IPS-20b (cell line): ENCODE measurements around the gene RYR1.
"Not testable (repeated sequence)": the region's sequence is repeated elsewhere in the genome, so short reads cannot be mapped to it uniquely, and the experiment has no call there.

Experiments
- H3K27ac ChIP-seq: one replicate; pipeline ENCODE4 v1.5.1; 2013; ENCODE audit warnings: low read length
- H3K27me3 ChIP-seq: 2 replicates; pipeline ENCODE4 v1.6.1; 2013; ENCODE audit warnings: mild to moderate bottlenecking, low read length, inconsistent platforms; ENCODE audit not compliant: insufficient read depth
- H3K36me3 ChIP-seq: 2 replicates; pipeline ENCODE4 v1.6.1; 2013; ENCODE audit warnings: low read depth, mild to moderate bottlenecking, inconsistent platforms, low read length, moderate library complexity; ENCODE audit not compliant: insufficient read depth
- H3K4me1 ChIP-seq: 2 replicates; pipeline ENCODE4 v1.6.1; 2013; ENCODE audit warnings: mild to moderate bottlenecking, control low read depth, inconsistent platforms, low read length, moderate library complexity; ENCODE audit not compliant: insufficient read depth
- H3K4me3 ChIP-seq: 2 replicates; pipeline ENCODE4 v1.5.1; 2013; ENCODE audit warnings: mild to moderate bottlenecking, low read length, inconsistent platforms
- H3K9ac ChIP-seq: 2 replicates; pipeline ENCODE4 v1.6.1; 2013; ENCODE audit warnings: low read depth, mild to moderate bottlenecking, inconsistent platforms, low read length, moderate library complexity
- H3K9me3 ChIP-seq: 2 replicates; pipeline ENCODE4 v1.6.1; 2013; ENCODE audit warnings: mild to moderate bottlenecking, low read depth, low read length, inconsistent platforms; ENCODE audit not compliant: insufficient read depth

The RYR1 gene

DNA sequence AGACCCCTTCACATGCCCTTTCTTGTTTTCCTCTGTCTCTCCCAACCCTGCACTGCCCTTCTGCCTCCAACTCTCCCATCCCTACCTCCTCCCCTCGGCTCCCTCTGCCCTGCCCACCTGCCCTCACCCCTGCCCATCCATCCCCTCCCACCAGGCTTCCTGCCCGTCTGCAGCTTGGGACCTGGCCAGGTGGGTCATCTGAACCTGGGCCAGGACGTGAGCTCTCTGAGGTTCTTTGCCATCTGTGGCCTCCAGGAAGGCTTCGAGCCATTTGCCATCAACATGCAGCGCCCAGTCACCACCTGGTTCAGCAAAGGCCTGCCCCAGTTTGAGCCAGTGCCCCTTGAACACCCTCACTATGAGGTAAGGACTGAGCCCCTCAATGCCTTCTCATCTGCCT, 35.7 kb downstream of the RYR1 start:
- no peak overlapping the region for H3K27ac ChIP-seq
- H3K36me3 ChIP-seq: peaks cover 60% of the 10 kb centered on the region
- H3K4me3 ChIP-seq: no peak overlapping the region
- no peaks in the 10 kb centered on the region for H3K9me3 ChIP-seq
- no peak overlapping the region for H3K9ac ChIP-seq
- H3K4me1 ChIP-seq: no peaks in the 10 kb centered on the region
- H3K27me3 ChIP-seq: no peaks in the 10 kb centered on the region

DNA sequence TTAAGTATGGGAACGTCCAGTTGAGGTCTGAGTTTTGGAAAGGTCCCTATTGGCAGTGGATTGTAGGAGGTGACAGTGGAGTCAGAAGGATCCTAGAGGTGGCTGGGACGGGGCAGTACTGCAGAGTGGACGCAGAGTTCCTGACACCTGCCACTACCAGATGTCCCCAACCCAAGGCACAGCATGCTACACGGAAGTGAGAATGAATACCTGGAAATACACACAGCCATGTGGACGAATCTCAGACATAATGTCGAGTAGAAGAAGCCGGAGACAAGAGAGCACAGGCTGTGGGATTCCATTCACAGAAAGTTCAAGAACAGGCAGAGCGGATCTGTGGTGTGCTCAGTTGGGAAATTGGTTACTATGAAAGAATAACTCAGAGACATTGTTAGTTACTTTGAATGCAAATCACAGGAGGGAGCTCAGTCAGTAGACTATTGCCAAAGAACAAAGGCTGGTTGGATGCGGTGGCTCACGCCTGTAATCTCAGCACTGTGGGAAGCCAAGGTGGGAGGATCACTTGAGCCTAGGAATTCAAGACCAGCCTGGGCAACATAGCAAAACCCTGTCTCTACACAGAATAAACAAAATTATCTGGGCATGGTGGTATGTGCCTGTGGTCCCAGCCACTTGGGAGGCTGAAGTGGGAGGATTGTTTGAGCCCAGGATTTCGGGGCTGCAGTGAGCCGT, 37.4 kb downstream of the RYR1 start:
- H3K36me3 ChIP-seq: peaks cover 56% of the 10 kb centered on the region

DNA sequence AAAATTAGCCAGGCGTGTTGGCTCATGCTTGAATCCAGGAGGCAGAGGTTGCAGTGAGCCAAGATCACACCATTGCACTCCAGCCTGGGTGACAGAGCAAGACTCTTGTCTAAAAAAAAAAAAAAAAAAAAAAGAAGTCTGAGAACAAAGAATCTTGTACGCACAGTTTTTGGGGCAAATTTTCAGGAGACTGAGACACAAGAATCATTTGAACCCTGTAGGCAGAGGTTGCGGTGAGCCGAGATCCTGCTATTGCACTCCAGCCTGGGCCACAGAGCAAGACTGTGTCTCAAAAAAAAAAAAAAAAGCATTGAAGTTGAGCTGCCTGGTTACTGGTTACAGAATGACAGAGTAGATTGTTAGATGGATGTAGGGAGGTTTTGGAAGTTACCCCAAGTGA, 39.2 kb downstream of the RYR1 start:
- H3K27me3 ChIP-seq, H3K4me1 ChIP-seq, H3K27ac ChIP-seq, H3K9me3 ChIP-seq, H3K9ac ChIP-seq, H3K4me3 ChIP-seq: not testable (repeated sequence)
- H3K36me3 ChIP-seq: peaks cover 52% of the 10 kb centered on the region

More for the DNA sequence above, 37.4 kb downstream of the RYR1 start:
- Histone ChIP-seq H3K4me1 (no peaks in the 10 kb centered on the region), H3K9me3 (no peaks in the 10 kb centered on the region), H3K4me3 (no peak overlapping the region), H3K27ac (no peak overlapping the region), H3K27me3 (no peaks in the 10 kb centered on the region), H3K9ac (no peak overlapping the region)

DNA sequence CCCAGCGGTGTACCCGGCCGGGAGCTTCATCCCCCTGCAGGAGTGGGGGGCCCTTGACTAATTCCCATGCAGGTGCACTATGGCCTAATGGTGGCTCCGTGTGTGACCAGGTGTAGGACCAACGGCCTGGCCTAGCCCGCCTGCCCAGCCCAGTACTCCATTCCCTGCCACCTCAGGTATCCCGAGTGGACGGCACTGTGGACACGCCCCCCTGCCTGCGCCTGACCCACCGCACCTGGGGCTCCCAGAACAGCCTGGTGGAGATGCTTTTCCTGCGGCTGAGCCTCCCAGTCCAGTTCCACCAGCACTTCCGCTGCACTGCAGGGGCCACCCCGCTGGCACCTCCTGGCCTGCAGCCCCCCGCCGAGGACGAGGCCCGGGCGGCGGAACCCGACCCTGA, 39.7 kb downstream of the RYR1 start:
- Histone ChIP-seq H3K9ac (no peak overlapping the region), H3K36me3 (peaks cover 47% of the 10 kb centered on the region), H3K9me3 (no peaks in the 10 kb centered on the region), H3K27me3 (no peaks in the 10 kb centered on the region), H3K27ac (no peak overlapping the region), H3K4me1 (no peaks in the 10 kb centered on the region), H3K4me3 (no peak overlapping the region)

DNA sequence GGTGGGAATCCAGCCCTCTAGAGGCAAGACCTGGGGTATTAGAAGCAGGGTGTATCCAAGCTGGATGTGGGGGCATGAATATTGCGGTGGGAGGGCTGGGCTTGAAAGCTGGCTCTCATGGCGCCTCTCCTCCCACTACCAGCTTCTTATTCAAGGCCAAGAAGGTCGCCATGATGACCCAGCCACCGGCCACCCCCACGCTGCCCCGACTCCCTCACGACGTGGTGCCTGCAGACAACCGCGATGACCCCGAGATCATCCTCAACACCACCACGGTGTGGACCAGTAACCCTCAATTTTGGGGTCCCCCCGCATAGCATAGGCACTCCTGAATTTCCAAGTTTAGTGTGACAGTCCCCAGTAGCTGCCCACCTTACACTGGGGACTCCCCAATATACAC, 41.7 kb downstream of the RYR1 start:
- Histone ChIP-seq H3K36me3 (peaks cover 40% of the 10 kb centered on the region; the same call in 1 of the 2 replicates), H3K27ac (no peak overlapping the region), H3K4me1 (no peaks in the 10 kb centered on the region), H3K9me3 (no peaks in the 10 kb centered on the region), H3K27me3 (no peaks in the 10 kb centered on the region), H3K9ac (no peak overlapping the region), H3K4me3 (no peak overlapping the region)

DNA sequence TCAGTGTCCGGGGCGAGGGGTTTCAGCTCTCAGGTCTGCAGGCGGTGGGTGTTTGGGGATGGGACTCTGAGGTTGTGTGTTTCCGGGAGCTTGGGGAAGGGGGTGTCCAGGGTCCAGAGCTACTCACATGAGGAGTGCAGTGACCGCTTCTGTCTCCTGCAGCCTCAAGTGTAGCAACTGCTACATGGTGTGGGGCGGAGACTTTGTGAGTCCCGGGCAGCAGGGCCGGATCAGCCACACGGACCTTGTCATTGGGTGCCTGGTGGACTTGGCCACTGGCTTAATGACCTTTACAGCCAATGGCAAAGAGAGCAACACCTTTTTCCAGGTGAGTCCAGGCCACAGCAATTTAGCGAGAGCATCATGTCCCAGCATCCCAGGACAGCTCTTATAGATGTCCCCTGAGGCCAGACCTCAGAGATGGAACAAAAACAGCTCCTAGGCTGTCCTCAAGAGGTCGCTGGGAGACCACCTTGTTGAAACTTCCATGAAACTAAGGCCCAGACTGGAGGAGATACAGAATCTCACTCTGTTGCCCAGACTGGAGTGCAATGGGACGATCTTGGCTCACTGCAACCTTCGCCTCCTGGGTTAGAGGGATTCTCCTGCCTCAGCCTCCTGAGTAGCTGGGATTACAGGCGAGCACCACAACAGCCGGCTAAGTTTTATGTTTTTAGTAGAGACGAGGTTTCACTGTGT, 44.9 kb downstream of the RYR1 start:
- H3K36me3 ChIP-seq: peaks cover 45% of the 10 kb centered on the region
- no peaks in the 10 kb centered on the region for H3K9me3 ChIP-seq
- H3K4me3 ChIP-seq: no peak overlapping the region
- H3K27me3 ChIP-seq: no peaks in the 10 kb centered on the region
- H3K4me1 ChIP-seq: no peaks in the 10 kb centered on the region
- H3K27ac ChIP-seq: no peak overlapping the region
- H3K9ac ChIP-seq: no peak overlapping the region

DNA sequence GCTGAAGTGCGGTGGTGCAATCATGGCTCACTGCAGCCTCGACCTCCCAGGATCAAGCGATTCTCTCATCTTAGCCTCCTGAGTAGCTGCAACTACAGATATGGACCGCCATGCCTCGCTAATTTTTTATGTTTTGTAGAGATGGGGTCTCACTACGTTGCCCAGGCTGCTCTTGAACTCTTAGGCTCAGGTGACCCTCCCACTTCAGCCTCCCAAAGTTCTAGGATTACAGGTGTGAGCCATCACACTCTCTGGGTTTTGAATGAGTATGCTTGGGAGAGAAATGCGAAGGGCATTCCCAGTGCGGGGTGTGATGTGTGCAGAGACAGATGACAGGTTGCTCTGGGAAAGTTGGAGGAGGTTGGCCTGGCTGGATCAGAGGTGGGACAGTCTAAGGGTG, 49.0 kb downstream of the RYR1 start:
- Histone ChIP-seq H3K9ac (no peak overlapping the region), H3K4me3 (no peak overlapping the region), H3K4me1 (no peaks in the 10 kb centered on the region), H3K36me3 (peaks cover 57% of the 10 kb centered on the region), H3K27ac (no peak overlapping the region), H3K9me3 (no peaks in the 10 kb centered on the region), H3K27me3 (no peaks in the 10 kb centered on the region)

DNA sequence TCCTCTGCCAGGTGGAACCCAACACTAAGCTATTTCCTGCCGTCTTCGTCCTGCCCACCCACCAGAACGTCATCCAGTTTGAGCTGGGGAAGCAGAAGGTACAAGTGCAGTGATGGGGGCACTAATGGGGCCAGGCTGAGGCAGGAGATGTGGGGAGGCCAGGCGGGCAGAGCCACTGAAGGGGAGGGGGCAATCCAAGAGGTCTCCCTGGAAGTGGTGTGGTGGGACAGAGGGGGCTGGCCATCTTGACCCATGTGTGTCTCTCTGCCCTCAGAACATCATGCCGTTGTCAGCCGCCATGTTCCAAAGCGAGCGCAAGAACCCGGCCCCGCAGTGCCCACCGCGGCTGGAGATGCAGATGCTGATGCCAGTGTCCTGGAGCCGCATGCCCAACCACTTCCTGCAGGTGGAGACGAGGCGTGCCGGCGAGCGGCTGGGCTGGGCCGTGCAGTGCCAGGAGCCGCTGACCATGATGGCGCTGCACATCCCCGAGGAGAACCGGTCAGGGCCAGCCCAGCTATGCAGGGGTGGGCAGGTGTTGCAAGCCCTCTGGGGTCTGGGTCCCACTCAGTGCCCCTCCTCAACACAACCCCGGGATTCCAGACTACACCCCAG, 49.6 kb downstream of the RYR1 start:
- H3K4me3 ChIP-seq: no peak overlapping the region
- no peaks in the 10 kb centered on the region for H3K27me3 ChIP-seq
- no peak overlapping the region for H3K27ac ChIP-seq
- H3K9me3 ChIP-seq: no peaks in the 10 kb centered on the region
- peaks cover 60% of the 10 kb centered on the region for H3K36me3 ChIP-seq
- H3K4me1 ChIP-seq: no peaks in the 10 kb centered on the region
- H3K9ac ChIP-seq: no peak overlapping the region

DNA sequence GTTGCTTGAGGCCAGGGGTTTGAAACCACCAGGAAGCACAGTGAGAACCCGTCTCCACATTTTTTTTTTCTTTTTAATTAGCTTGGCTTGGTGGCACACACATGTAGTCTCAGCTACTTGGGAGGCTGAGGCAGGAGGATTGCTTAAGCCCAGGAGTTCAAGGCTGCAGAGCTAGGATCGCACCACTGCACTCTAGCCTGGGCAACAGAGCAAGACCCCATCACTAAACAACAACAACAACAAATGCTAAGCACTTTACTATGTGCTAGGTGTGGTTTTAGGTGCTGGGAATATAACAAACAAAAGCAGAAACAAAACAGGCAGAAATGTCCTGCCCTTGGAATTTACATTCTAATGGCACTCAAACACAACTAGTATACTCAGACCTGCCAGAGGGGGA, 51.3 kb downstream of the RYR1 start:
- Histone ChIP-seq H3K27ac (no peak overlapping the region), H3K4me3 (no peak overlapping the region), H3K9ac (no peak overlapping the region), H3K9me3 (no peaks in the 10 kb centered on the region), H3K27me3 (no peaks in the 10 kb centered on the region), H3K4me1 (no peaks in the 10 kb centered on the region), H3K36me3 (peaks cover 64% of the 10 kb centered on the region)

DNA sequence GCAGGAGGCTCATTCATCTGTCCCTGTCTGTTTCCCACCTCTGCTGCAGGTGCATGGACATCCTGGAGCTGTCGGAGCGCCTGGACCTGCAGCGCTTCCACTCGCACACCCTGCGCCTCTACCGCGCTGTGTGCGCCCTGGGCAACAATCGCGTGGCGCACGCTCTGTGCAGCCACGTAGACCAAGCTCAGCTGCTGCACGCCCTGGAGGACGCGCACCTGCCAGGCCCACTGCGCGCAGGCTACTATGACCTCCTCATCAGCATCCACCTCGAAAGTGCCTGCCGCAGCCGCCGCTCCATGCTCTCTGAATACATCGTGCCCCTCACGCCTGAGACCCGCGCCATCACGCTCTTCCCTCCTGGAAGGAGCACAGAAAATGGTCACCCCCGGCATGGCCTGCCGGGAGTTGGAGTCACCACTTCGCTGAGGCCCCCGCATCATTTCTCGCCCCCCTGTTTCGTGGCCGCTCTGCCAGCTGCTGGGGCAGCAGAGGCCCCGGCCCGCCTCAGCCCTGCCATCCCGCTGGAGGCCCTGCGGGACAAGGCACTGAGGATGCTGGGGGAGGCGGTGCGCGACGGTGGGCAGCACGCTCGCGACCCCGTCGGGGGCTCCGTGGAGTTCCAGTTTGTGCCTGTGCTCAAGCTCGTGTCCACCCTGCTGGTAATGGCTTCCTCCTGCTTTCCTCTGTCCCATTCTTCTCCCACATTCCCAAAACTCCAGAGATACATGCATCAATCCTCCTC, 52.2 kb downstream of the RYR1 start:
- Histone ChIP-seq H3K4me1 (no peaks in the 10 kb centered on the region), H3K9me3 (no peaks in the 10 kb centered on the region), H3K27ac (no peak overlapping the region), H3K9ac (no peak overlapping the region), H3K4me3 (no peak overlapping the region), H3K36me3 (peaks cover 73% of the 10 kb centered on the region), H3K27me3 (no peaks in the 10 kb centered on the region)

DNA sequence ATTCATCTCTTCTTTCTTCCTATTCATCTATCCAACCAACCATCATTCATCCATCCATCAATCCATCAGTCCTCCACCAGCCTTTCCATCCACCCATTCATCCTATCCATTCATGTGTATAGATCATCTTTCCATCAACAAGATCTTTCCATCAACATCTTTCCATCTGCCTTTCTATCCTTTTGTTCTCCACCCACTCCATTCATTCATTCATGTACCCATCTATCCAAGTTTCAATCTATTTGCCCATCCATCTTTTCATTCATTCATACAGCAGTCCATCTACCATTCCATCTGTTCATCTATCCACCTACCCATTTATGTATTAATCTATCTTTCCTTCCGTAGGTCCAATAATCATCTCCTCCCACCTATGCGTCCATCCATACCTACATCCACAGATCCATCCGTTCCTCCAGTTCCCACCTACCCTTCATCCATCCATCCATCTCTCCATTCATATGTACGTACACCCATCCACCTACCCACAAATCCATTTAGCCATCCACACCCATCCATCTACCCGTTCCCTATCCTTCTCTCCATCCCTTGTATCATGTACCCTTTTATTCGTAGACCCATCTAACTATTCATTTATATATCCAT, 53.3 kb downstream of the RYR1 start:
- Histone ChIP-seq H3K27me3 (no peaks in the 10 kb centered on the region), H3K4me3 (no peak overlapping the region), H3K4me1 (no peaks in the 10 kb centered on the region), H3K36me3 (peaks cover 84% of the 10 kb centered on the region), H3K9me3 (no peaks in the 10 kb centered on the region), H3K9ac (no peak overlapping the region), H3K27ac (no peak overlapping the region)
